Measurements from ENCODE around the gene DPY19L1.

- TF ChIP-seq CTCF (IDR thresholded peaks at IDR 0.05; ENCODE audit: insufficient read depth, low read depth, low read length): no peak
- no peak for TF ChIP-seq EZH2 (IDR thresholded peaks at IDR 0.05; ENCODE audit: insufficient read depth, low read length)
Measured at GRCh38 chr7:34904987-34905386, 132.3 kb downstream of the DPY19L1 start.

Data from astrocyte (in vitro differentiated cells and primary cell).